Activated CD4-positive, alpha-beta T cell treated with anti-CD3 and anti-CD28 coated beads for 1 hour (primary cell): ENCODE results near the gene SLC35G6.
A peak's percentile ranks its signal among the peaks of the same experiment; 100 is the strongest.

ENCODE experiments used
- DNase-seq: peaks from one replicate; pipeline ENCODE4 v3.0.0-alpha.2; 2020

The SLC35G6 gene

DNA sequence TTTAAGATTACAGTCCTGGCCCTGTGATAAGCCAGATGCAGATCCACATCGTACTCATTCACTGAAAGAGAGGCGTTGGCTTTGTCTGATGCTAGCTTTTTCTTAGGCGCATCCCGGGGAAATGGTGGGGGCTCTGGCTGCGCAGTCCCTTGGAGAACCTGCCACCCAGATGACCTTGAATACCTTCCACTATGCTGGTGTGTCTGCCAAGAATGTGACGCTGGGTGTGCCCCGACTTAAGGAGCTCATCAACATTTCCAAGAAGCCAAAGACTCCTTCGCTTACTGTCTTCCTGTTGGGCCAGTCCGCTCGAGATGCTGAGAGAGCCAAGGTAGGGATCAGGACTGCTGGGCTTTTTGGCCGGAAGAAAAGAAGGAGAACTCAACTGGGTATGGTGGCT is 26.9 kb downstream of the SLC35G6 start:
- no peak for DNase-seq

DNA sequence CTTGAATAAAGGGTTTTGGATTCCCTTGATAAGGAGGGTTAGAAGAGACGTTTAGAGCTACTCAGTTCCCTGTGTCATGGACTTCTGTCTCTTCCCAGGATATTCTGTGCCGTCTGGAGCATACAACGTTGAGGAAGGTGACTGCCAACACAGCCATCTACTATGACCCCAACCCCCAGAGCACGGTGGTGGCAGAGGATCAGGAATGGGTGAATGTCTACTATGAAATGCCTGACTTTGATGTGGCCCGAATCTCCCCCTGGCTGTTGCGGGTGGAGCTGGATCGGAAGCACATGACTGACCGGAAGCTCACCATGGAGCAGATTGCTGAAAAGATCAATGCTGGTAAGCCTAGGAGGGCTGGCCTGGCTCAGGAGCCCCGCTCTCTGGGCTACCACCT is 27.6 kb downstream of the SLC35G6 start:
- no peak for DNase-seq

DNA sequence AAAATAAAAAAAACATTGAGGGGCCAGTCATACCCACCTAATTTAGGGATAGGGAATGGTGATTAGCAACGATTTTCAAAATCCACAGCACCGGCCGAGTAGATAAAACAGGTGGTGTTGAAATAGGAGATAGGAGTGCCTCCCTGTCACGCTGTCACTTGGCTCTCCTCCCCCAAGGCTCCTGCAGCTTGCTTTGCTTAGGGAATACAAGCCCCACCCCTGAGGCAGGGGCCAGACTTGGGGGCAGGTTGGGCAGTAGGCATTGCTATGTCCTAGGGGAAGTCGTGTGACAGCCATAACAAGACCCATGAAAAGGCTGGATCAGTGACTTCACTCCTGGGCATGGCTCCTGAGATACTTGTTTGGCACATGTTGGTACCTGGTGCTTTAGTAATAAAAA is 28.7 kb downstream of the SLC35G6 start:
- no peak for DNase-seq

DNA sequence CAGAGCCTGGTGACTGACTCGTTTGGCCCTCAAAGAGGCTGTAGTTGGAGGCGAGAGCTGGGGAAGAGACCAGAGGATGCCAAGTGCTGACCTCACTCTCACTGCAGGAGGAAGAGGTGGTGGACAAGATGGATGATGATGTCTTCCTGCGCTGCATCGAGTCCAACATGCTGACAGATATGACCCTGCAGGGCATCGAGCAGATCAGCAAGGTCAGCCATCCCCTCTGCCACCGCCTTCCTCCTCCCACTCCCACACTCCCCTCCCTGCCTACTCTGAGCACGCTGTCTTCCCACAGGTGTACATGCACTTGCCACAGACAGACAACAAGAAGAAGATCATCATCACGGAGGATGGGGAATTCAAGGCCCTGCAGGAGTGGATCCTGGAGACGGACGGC is 29.9 kb downstream of the SLC35G6 start:
- no peak for DNase-seq

DNA sequence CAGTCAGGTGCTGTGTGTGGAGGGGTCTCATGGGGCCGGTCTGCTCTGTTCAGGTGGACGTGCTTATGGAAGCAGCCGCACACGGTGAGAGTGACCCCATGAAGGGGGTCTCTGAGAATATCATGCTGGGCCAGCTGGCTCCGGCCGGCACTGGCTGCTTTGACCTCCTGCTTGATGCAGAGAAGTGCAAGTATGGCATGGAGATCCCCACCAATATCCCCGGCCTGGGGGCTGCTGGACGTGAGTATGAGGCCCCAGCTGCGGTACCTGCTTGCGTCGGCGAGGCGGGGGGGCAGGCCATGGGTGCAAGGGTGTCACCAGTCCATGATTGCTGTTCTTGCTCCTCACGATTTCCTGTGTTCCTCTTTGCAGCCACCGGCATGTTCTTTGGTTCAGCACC is 30.9 kb downstream of the SLC35G6 start:
- no peak for DNase-seq

DNA sequence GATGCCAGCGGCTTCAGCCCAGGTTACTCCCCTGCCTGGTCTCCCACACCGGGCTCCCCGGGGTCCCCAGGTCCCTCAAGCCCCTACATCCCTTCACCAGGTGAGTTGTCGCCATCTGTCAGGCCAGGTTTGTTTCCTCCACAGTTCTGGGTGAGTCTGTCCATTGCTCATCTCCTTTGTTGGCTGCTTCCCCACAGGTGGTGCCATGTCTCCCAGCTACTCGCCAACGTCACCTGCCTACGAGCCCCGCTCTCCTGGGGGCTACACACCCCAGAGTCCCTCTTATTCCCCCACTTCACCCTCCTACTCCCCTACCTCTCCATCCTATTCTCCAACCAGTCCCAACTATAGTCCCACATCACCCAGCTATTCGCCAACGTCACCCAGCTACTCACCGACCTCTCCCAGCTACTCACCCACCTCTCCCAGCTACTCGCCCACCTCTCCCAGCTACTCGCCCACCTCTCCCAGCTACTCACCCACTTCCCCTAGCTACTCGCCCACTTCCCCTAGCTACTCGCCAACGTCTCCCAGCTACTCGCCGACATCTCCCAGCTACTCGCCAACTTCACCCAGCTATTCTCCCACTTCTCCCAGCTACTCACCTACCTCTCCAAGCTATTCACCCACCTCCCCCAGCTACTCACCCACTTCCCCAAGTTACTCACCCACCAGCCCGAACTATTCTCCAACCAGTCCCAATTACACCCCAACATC is 31.7 kb downstream of the SLC35G6 start:
- DNase-seq: no peak

DNA sequence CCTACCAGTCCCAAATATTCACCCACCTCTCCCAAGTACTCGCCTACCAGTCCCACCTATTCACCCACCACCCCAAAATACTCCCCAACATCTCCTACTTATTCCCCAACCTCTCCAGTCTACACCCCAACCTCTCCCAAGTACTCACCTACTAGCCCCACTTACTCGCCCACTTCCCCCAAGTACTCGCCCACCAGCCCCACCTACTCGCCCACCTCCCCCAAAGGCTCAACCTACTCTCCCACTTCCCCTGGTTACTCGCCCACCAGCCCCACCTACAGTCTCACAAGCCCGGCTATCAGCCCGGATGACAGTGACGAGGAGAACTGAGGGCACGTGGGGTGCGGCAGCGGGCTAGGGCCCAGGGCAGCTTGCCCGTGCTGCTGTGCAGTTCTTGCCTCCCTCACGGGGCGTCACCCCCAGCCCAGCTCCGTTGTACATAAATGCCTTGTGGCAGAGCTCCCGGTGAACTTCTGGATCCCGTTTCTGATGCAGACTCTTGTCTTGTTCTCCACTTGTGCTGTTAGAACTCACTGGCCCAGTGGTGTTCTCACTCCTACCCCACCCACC is 32.7 kb downstream of the SLC35G6 start:
- no peak for DNase-seq

DNA sequence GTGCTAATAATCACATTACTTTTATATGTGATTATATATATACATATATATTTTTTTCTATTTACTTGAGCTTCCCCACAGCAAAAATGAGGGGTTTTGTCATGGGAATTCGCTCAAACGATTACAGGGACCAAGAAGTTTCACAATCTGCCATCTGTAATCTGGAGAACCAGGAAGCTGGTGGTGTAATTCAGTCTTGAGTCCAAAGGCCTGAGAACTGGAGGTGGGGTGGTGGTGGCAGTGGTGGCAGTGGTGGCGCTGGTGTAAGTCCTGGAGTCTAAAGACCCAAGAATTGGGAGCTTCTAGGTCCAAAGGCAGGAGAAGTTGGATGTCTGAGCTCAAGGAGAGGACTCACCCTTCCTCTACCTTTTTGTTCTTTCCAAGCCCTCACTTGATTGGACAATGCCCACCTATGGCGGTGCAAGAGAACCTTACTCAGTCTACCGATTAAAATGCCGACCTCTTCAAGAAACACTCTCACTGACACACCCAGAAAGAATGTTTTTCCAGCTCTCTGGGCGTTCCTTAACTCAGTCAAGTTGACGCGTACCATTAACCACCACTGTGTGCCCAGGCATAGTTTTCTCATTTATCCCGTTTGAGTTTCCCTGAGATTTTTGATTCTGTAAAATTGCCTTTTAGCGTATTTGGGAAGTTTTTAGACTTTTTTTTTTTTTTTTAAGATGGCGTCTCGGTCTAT is 34.8 kb downstream of the SLC35G6 start:
- no peak for DNase-seq

DNA sequence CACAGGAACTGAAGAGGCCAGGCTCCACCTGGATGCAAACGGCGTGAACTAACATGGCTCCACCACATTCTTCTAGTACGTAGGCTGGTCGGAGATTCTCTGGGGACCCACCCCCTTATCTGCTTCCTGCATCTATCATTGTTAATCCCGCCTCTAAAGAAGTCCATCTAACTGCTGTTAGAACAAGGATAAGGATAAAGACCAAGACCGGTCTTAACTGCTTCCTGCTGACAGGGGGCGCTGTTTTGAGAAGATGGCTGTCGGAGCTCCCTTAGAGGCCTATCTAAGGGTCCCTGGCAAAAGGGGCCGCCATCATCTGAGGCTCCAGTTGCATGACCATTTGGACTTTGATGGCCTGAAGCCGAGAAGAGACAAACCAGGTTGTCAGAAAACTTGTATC is 41.8 kb downstream of the SLC35G6 start:
- DNase-seq: peak; percentile 28

DNA sequence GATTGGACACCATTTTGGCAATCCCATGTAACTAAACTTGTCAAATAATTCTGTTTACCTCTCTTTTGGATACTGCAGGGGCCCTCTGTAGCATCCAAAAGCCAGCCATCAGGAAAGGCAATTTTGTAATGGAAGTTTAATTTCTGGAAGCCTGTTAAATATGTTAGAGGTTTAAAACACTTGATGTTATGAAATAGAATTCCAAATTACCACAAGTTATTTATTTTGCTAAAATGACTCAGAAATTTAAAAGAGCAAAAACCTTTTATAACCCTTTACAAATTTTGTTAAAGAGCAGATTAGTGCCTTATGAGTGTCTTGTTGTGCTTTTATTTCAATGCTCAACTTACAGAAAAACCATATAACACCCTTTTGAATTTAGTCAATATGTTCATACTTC is 47.6 kb downstream of the SLC35G6 start:
- no peak for DNase-seq

DNA sequence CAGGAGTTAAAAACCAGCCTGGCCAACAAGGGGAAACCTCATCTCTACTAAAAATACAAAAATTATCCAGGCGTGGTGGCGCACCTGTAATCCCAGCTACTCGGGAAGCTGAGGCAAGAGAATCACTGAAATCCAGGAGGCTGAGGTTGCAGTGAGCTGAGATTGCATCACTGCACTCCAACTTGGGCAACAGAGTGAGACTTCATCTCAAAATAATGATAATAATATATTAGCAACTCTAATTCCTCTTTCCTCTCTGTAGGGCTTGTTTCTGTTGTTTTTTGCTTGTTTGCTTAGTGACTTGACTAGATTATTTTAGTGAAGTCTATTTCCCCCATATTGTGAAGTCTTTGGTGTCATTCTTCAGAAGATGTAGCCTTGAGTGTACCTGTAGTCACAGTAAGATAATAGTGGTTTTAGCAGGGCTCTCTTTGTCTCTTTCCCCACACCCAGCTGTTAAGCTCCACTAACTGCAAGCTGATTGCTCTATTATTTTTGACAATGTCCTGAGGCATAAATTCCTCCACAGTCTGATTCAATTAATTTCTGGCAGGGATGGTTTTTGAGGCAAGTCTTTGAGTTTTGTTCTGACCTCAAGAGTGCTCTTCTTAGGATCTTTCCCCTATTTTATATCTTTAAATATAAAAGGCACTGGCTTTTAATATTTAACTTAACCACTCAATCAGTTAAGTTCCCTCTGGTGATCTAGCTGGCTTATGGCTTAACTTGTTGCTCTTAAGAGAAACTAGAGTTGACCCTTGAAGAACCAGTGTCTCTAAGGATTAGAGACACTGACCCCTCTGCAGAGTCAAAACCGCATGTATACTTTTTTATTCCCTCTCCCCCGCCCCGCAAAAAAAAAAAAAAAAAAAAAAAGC is 49.0 kb downstream of the SLC35G6 start:
- no peak for DNase-seq
